OCI-LY1 (cell line): Measurements from ENCODE around the gene NPFFR1.

Experiments used
- CTCF ChIP-seq: fragments of 200-600 bp; sonication (generic), shearing (Covaris generic); IDR thresholded peaks from 2 replicates; pipeline ENCODE4 v1.5.1; 2017; ENCODE audit warnings: mild to moderate bottlenecking, antibody characterized with exemption, low read length, moderate library complexity, mixed read lengths
- EZH2 ChIP-seq: fragments of 200-600 bp; sonication (generic), shearing (Covaris generic); IDR thresholded peaks from 2 replicates; pipeline ENCODE4 v1.8.0; 2017; ENCODE audit warnings: borderline replicate concordance, mixed run types, mild to moderate bottlenecking, antibody characterized with exemption, low read length, moderate library complexity, mixed read lengths

- TF ChIP-seq EZH2 (no peak), CTCF (no peak)
These were observed 36.9 kb upstream of the NPFFR1 start for GRCh38 chr10:70320751-70321150.
